Left ventricle myocardium superior (tissue), 1 donor: ENCODE measurements around the gene OR4S1. TPM values are rescaled to one million over a fixed set of nuclear protein-coding genes. Genes with fewer than 3 reads are reported as not detected.
"Not testable (repeated sequence)": the region's sequence is repeated elsewhere in the genome, so short reads cannot be mapped to it uniquely, and the experiment has no call there.

Source experiments
- ATAC-seq: fragments of 200-7000 bp; cut with Tn5 transposase; one replicate; pipeline ENCODE4 v1.9.1; 2020; ENCODE audit warnings: mild to moderate bottlenecking, moderate library complexity
- DNase-seq: peaks from one replicate; pipeline ENCODE4 v3.0.0-alpha.2; 2020
- intact Hi-C: fragments of 100-400 bp; cut with micrococcal nuclease; formaldehyde crosslinking; loops from one replicate; pipeline ENCODE4 v1.11.0; 2022
- long read RNA-seq: library from polyadenylated mRNA; unstranded; transcript quantifications from one replicate; pipeline ENCODE4 v2.0.0, GENCODE V29; 2021
- total RNA-seq: library from RNA; stranded (reverse); fragmentation: NEBNext Ultra II Directional; extraction: Animal tissue kit (Norgen Biotek cat#: 25700); gene quantifications from one replicate; pipeline ENCODE4 v1.2.1, GENCODE V29; 2021
- donor health status: DM: no; HTN: yes; CAD: no; lungs with severe emphysema.

OR4S1 gene, protein sequence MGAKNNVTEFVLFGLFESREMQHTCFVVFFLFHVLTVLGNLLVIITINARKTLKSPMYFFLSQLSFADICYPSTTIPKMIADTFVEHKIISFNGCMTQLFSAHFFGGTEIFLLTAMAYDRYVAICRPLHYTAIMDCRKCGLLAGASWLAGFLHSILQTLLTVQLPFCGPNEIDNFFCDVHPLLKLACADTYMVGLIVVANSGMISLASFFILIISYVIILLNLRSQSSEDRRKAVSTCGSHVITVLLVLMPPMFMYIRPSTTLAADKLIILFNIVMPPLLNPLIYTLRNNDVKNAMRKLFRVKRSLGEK
- not detected for total RNA-seq
- long read RNA-seq = 0 reads

DNA sequence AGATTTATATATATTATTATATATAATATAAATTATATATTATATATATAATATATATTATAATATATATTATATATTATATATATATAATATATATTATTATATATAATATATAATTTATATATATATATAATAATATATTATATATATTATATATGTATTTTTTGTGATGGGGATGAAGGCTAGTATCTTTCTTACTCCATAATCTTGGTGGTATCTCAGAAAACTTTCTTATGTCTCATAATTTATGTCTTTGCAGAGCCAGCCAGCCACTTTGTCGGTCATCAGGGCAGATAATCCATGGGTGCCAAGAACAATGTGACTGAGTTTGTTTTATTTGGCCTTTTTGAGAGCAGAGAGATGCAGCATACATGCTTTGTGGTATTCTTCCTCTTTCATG, at the start of gene OR4S1:
Gene OR4S1, plus strand, starts transcription at position 301 of the 400 bp plus-strand sequence. Its CDS starts 0 bp downstream, at position 301.
- no peak for DNase-seq
- intact Hi-C loops = no loop called here
- no peak for ATAC-seq

DNA sequence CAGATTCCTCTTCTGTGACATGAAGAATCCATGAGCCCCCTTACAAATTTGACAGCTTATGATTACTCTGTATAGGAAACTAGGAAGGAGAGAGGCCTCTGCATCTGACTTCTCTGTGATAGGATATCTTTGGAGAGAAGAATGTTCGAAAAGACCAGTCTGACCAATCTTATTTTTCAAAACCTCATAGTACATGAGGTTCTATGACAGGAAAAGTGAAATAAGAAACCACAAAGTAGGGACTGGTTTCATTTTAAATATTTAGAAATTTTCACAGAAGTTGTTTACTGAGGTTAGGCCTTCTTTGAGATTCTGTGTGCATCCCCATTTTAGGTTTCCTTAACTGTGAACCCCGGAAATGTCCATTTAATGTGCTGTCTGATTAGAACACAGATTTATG, 44.4 kb upstream of the OR4S1 start:
- no peak for ATAC-seq
- DNase-seq = no peak
- intact Hi-C loops = no loop called here

DNA sequence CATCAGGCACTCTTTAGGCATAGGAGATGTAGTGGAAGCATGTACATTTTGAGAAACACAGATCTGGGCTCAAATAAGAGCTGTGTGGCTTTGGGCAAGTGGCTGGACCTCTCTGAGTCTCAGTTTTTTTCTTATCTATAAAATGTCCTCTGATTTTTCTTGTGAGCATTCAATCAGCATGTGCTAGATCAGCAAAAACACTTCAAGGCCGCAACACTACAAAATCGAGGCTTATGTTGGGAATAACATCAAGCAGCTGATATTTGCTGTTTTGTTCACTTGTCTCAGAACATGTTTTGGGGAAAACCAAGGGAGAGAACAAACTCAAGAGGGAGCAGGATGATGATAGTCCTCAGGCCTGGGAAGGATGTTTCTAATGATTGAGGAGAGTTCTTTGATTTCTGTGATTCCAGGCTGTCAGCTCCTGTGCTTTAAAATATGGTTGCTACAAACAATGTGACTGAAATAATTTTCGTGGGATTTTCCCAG, 42.6 kb upstream of the OR4S1 start, which contains the start of gene OR4X1:
Gene OR4X1, plus strand, starts transcription at position 439 of the 489 bp plus-strand sequence. Its CDS starts 0 bp downstream, at position 439.
- intact Hi-C loops = no loop called here
- ATAC-seq = no peak

DNA sequence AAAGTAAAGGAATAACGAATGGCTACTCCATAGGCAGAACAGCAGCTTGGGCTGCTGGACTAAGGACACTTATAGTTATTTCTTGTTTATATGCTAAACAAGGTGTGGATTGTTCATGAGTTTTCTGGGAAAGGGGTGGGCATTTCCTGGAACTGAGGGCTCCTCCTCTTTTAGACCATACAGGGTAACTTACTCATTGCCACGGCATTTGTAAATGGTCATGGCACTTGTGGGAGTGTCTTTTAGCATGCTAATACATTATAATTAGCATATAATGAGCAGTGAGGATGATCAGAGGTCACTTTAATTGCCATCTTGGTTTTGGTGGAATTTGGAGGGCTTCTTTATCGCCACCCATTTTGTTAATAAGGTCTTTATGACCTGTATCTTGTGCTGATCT, 35.4 kb upstream of the OR4S1 start:
- intact Hi-C loops = no loop called here
- no peak for ATAC-seq
- DNase-seq = no peak

More for the DNA sequence above, 42.6 kb upstream of the OR4S1 start, which contains the start of gene OR4X1:
- DNase-seq = no peak

DNA sequence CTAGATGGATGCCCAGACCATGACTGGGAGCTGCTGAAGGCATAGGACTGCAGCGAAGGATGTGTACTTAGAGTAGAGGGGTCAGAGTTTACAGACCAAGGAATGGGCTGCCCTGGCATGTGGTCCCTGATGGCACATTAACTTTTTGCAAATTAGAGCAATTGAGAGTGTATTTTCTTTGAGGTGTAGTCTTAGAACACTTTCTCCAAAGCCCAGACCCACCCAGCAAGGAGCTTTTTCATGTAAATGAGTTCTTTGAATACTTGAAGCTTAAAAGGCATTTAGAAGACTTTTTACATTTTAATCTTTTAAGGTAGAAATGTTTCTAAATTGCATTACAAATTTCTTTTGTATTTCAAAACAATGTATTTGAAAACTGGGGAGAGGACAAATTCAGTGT, 33.4 kb upstream of the OR4S1 start:
- intact Hi-C loops = no loop called here
- DNase-seq = no peak
- no peak for ATAC-seq

DNA sequence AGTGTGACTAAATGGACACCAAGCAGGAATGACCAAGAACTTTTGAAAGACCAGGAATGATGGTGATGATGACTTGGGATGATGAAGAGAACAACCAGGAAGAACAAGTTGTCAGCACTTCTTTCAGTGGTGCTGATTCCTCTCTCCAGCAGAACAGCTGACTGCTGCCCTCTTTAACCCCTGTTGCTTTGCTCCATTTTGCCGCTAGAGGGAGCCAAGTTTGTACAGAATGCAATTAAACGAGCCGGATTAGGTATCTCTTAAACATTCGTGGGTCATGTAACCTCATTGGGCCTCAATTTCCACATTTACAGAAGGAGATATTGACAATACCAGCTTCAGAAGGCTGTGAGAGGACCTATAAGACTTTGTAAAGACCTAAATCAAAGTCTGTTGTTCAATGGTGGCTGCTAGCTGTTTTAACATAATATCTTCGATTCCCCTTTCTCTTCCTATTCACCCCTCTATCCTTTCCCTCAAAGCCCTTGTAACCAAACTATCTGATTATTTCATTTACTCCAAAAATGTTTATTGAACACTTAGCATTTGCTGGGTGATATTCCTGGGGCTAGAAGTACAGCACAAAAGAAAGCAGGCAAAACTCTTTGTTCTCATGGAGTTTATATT, 1.9 kb downstream of the OR4S1 start:
- DNase-seq = no peak
- intact Hi-C loops = no loop called here
- peak; percentile 71 for ATAC-seq

DNA sequence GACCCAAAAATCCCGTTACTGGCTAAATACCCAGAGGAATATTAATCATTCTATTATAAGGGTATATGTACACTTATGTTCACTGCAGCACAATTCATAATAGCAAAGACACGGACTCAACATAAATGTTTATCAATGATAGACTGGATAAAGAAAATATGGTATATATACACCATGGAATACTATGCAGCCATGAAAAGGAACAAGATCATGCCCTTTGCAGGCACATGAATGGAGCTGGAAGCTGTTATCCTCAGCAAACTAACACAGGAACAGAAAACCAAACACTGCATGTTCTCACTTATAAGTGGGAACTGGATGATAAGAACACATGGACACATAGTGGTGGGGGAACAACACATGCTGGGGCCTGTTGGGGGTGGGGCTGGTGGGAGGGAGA, 7.6 kb downstream of the OR4S1 start:
- intact Hi-C loops, ATAC-seq, DNase-seq: not testable (repeated sequence)

DNA sequence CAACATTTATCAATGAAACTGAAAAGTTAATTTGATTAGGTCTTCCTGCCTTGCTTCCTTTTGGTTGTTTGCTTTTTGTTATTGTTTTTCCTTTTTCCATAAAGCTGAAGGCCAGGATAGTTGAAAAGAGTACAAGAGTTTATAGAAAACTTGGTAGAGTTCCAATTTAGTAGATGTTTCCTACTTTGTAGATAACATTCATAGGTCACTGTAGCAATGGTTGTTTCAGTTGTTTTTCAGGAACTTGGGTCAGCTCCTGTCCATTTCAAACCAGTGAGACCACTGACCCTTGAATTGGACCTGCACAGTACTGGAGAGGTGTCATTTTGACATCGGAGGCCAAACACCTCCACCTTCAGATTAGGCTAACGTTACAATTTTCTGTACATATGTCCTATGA, 13.8 kb downstream of the OR4S1 start:
- ATAC-seq, DNase-seq, intact Hi-C loops: not testable (repeated sequence)

DNA sequence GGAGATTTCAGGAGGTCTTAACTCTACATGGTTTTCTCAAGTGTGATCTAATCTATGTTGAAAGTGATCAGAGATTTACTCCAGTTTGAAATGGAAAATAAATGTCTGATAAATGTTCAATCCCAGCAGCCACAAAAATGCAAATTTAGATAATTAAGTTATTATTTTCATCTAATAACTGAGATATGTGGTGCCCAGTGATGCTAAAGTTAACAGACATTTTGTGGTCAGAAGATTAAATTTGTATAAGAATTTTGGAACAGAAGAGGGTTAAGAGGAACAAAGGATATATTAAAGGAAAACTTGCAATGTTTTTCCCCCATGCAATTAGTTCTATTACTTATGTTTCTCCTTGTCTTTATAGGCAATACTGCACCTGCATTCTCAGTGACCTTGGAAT, 18.6 kb downstream of the OR4S1 start, which contains the start of gene OR4C3:
Gene OR4C3, plus strand, starts transcription at position 301 of the 400 bp plus-strand sequence. CDS start 102 bp downstream, outside the sequence.
- intact Hi-C loops, ATAC-seq, DNase-seq: not testable (repeated sequence)

DNA sequence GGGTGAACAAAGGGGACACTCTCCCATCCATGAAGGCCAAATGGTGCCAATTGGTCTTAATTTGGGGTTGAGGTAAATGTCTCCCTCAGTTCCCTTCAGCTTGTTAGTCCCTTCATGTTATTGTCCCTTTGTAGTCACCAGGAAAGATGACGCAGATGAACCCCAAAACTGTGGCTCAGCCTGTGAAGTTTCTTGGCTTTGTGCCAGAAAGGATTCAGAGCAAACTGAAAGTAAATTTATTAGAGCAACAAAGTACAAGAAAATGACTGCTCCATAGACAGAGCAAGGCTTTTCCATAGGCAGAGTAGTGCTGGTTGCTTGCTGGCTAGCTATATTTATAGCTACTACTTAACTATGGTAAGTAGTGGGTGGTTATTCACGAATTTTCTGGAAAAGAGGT, 35.4 kb downstream of the OR4S1 start:
- DNase-seq (no peak), ATAC-seq (no peak)
- intact Hi-C loops = no loop called here

DNA sequence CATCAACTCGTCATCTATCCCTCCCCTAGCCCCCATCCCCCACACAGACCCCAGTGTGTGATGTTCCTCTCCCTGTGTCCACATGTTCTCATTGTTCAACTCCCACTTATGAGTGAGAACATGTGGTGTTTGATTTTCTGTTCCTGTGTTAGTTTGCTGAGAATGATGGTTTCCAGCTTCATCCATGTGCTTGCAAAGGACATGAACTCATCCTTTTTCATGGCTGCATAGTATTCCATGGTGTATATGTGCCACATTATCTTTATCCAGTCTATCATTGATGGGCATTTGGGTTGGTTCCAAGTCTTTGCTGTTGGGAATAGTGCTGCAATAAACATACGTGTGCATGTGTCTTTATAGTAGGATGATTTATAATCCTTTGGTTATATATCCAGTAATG, 36.5 kb downstream of the OR4S1 start:
- intact Hi-C loops, DNase-seq, ATAC-seq: not testable (repeated sequence)

DNA sequence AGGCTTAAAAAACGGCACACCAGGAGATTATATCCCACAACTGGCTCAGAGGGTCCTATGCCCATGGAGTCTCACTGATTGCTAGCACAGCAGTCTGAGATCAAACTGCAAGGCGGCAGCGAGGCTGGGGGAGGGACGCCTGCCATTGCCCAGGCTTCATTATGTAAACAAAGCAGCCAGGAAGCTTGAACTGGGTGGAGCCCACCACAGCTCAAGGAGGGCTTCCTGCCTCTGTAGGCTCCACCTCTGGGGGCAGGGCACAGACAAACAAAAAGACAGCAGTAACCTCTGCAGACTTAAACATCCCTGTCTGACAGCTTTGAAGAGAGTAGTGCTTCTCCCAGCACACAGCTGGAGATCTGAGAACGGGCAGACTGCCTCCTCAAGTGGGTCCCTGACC, 40.3 kb downstream of the OR4S1 start:
- DNase-seq, ATAC-seq, intact Hi-C loops: not testable (repeated sequence)

DNA sequence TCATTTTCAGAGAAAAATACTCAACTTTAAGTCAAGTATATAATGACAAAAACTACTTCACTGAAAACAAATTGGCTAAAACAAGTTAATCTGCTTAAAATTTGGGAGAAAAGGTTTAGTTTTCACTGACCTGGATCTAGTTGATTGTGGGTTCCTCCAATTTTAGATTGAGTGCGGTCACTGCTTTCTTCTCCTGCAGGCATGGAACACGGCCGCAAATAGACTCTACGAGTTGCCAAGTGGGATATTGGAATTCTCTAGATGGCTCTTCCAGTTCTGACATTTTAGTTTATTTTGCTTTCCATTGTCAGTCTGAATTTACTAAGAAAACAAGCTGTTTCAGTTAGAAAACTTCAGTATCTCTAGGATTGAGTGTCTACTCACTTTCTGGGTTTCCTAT, 48.0 kb downstream of the OR4S1 start:
- no peak for DNase-seq
- intact Hi-C loops = no loop called here
- ATAC-seq = no peak

DNA sequence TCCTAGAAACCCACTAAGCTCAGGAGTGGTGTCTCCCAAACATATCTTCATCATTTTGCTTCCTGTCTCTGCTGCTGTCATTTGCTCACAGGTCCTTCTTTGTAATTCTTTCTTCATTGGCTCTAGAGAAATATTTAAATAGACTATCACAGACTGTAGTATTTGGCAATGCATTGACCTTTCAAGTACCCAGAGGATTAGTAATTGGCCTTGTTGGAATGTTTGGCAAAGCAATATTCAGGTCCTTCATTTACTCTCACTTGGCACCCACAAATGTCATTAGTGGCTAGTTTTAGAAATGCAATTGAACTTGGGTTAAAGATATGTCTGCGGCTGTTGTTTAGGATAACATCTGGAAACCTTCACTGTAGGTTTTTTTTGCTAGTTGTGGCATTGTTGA, 48.7 kb downstream of the OR4S1 start:
- ATAC-seq (peak; percentile 45), DNase-seq (no peak)
- intact Hi-C loops = no loop called here

Other genes with a start within 250 kb of the OR4S1 start
- gene OR4B1, start 89.4 kb upstream of the OR4S1 start, total RNA-seq = not detected
- gene OR4X2, start 61.1 kb upstream of the OR4S1 start, total RNA-seq = not detected
- not detected for gene OR4X1, start 42.4 kb upstream of the OR4S1 start, total RNA-seq
- gene OR4C3, start 18.7 kb downstream of the OR4S1 start, total RNA-seq = not detected
- gene OR4C5, start 60.2 kb downstream of the OR4S1 start, total RNA-seq = not detected
- not detected for gene OR4A47, start 182.6 kb downstream of the OR4S1 start, total RNA-seq